ENCODE measurements around the gene ELL.
"Not testable (repeated sequence)": the region's sequence is repeated elsewhere in the genome, so short reads cannot be mapped to it uniquely, and the experiment has no call there.

ELL gene

GRCh38 chr19:18531485-18531884, 9.6 kb upstream of the ELL start:
- H3K9me3 ChIP-seq (ENCODE audit: control insufficient read depth, insufficient read depth, low read depth, low read length), result no peaks in the 10 kb centered on the region
- H3K9ac ChIP-seq (ENCODE audit: low read length), result no peak overlapping the region
- no peaks in the 10 kb centered on the region for H3K4me1 ChIP-seq (ENCODE audit: control insufficient read depth, insufficient read depth, low read length)
- H3K27me3 ChIP-seq (ENCODE audit: control insufficient read depth, insufficient read depth, low read length), result no peaks in the 10 kb centered on the region
- peaks cover 38% of the 10 kb centered on the region for H3K36me3 ChIP-seq (ENCODE audit: control insufficient read depth, insufficient read depth, low read length)
- H3K4me3 ChIP-seq (ENCODE audit: low read depth, low read length), result no peak overlapping the region
- no peak overlapping the region for H3K27ac ChIP-seq (ENCODE audit: low read depth, low read length)

- H3K36me3 ChIP-seq (ENCODE audit: control insufficient read depth, insufficient read depth, low read length), result peaks cover 24% of the 10 kb centered on the region
- no peak overlapping the region for H3K4me3 ChIP-seq (ENCODE audit: low read depth, low read length)
- H3K27me3 ChIP-seq (ENCODE audit: control insufficient read depth, insufficient read depth, low read length), result no peaks in the 10 kb centered on the region
- H3K9ac ChIP-seq (ENCODE audit: low read length), result no peak overlapping the region
- no peaks in the 10 kb centered on the region for H3K4me1 ChIP-seq (ENCODE audit: control insufficient read depth, insufficient read depth, low read length)
- H3K27ac ChIP-seq (ENCODE audit: low read depth, low read length), result no peak overlapping the region
- H3K9me3 ChIP-seq (ENCODE audit: control insufficient read depth, insufficient read depth, low read depth, low read length), result no peaks in the 10 kb centered on the region
Measured at GRCh38 chr19:18529782-18530181, 7.9 kb upstream of the ELL start.

- Histone ChIP-seq H3K9me3 (ENCODE audit: control insufficient read depth, insufficient read depth, low read depth, low read length) (no peaks in the 10 kb centered on the region), H3K36me3 (ENCODE audit: control insufficient read depth, insufficient read depth, low read length) (peaks cover 2% of the 10 kb centered on the region), H3K27ac (ENCODE audit: low read depth, low read length) (no peak overlapping the region), H3K27me3 (ENCODE audit: control insufficient read depth, insufficient read depth, low read length) (no peaks in the 10 kb centered on the region), H3K4me3 (ENCODE audit: low read depth, low read length) (no peak overlapping the region), H3K9ac (ENCODE audit: low read length) (no peak overlapping the region), H3K4me1 (ENCODE audit: control insufficient read depth, insufficient read depth, low read length) (no peaks in the 10 kb centered on the region)
Measured at GRCh38 chr19:18526316-18526715, 4.4 kb upstream of the ELL start.

- Histone ChIP-seq H3K4me3 (ENCODE audit: low read depth, low read length) (no peak overlapping the region), H3K4me1 (ENCODE audit: control insufficient read depth, insufficient read depth, low read length) (peaks cover 5% of the 10 kb centered on the region), H3K27ac (ENCODE audit: low read depth, low read length) (no peak overlapping the region), H3K9ac (ENCODE audit: low read length) (no peak overlapping the region), H3K9me3 (ENCODE audit: control insufficient read depth, insufficient read depth, low read depth, low read length) (no peaks in the 10 kb centered on the region), H3K27me3 (ENCODE audit: control insufficient read depth, insufficient read depth, low read length) (no peaks in the 10 kb centered on the region), H3K36me3 (ENCODE audit: control insufficient read depth, insufficient read depth, low read length) (no peaks in the 10 kb centered on the region)
Measured at GRCh38 chr19:18523841-18524240, 2.0 kb upstream of the ELL start.

- not testable (repeated sequence) for H3K27ac ChIP-seq (ENCODE audit: low read depth, low read length); H3K9me3 ChIP-seq (ENCODE audit: control insufficient read depth, insufficient read depth, low read depth, low read length); H3K36me3 ChIP-seq (ENCODE audit: control insufficient read depth, insufficient read depth, low read length); H3K4me1 ChIP-seq (ENCODE audit: control insufficient read depth, insufficient read depth, low read length); H3K4me3 ChIP-seq (ENCODE audit: low read depth, low read length); H3K27me3 ChIP-seq (ENCODE audit: control insufficient read depth, insufficient read depth, low read length)
- H3K9ac ChIP-seq (ENCODE audit: low read length), result peak overlapping the region; percentile 54
Measured at GRCh38 chr19:18522862-18523440, 1.1 kb upstream of the ELL start.

- H3K4me1 ChIP-seq (ENCODE audit: control insufficient read depth, insufficient read depth, low read length), result peaks cover 5% of the 10 kb centered on the region
- no peak overlapping the region for H3K27ac ChIP-seq (ENCODE audit: low read depth, low read length)
- H3K27me3 ChIP-seq (ENCODE audit: control insufficient read depth, insufficient read depth, low read length), result no peaks in the 10 kb centered on the region
- H3K4me3 ChIP-seq (ENCODE audit: low read depth, low read length), result peak overlapping the region; percentile 91
- no peaks in the 10 kb centered on the region for H3K36me3 ChIP-seq (ENCODE audit: control insufficient read depth, insufficient read depth, low read length)
- H3K9me3 ChIP-seq (ENCODE audit: control insufficient read depth, insufficient read depth, low read depth, low read length), result no peaks in the 10 kb centered on the region
- H3K9ac ChIP-seq (ENCODE audit: low read length), result peak overlapping the region; percentile 54
Measured at GRCh38 chr19:18522124-18522861, 423 bp upstream of the ELL start.

- Histone ChIP-seq H3K4me1 (ENCODE audit: control insufficient read depth, insufficient read depth, low read length) (peaks cover 5% of the 10 kb centered on the region), H3K27ac (ENCODE audit: low read depth, low read length) (peak overlapping the region; percentile 40; the same call in 1 of the 2 replicates), H3K36me3 (ENCODE audit: control insufficient read depth, insufficient read depth, low read length) (no peaks in the 10 kb centered on the region), H3K9ac (ENCODE audit: low read length) (peak overlapping the region; percentile 81), H3K27me3 (ENCODE audit: control insufficient read depth, insufficient read depth, low read length) (no peaks in the 10 kb centered on the region), H3K4me3 (ENCODE audit: low read depth, low read length) (peak overlapping the region; percentile 91), H3K9me3 (ENCODE audit: control insufficient read depth, insufficient read depth, low read depth, low read length) (no peaks in the 10 kb centered on the region)
Measured at GRCh38 chr19:18520848-18521691, 800 bp downstream of the ELL start.

- Histone ChIP-seq H3K36me3 (ENCODE audit: control insufficient read depth, insufficient read depth, low read length) (no peaks in the 10 kb centered on the region), H3K27ac (ENCODE audit: low read depth, low read length) (no peak overlapping the region), H3K9ac (ENCODE audit: low read length) (peak overlapping the region; percentile 81), H3K27me3 (ENCODE audit: control insufficient read depth, insufficient read depth, low read length) (no peaks in the 10 kb centered on the region), H3K9me3 (ENCODE audit: control insufficient read depth, insufficient read depth, low read depth, low read length) (no peaks in the 10 kb centered on the region), H3K4me1 (ENCODE audit: control insufficient read depth, insufficient read depth, low read length) (peaks cover 11% of the 10 kb centered on the region), H3K4me3 (ENCODE audit: low read depth, low read length) (peak overlapping the region; percentile 91)
Measured at GRCh38 chr19:18519962-18520847, 1.7 kb downstream of the ELL start.

- Histone ChIP-seq H3K9ac (ENCODE audit: low read length) (no peak overlapping the region), H3K27me3 (ENCODE audit: control insufficient read depth, insufficient read depth, low read length) (no peaks in the 10 kb centered on the region), H3K4me3 (ENCODE audit: low read depth, low read length) (no peak overlapping the region), H3K27ac (ENCODE audit: low read depth, low read length) (no peak overlapping the region), H3K9me3 (ENCODE audit: control insufficient read depth, insufficient read depth, low read depth, low read length) (no peaks in the 10 kb centered on the region), H3K4me1 (ENCODE audit: control insufficient read depth, insufficient read depth, low read length) (peaks cover 18% of the 10 kb centered on the region), H3K36me3 (ENCODE audit: control insufficient read depth, insufficient read depth, low read length) (no peaks in the 10 kb centered on the region)
Measured at GRCh38 chr19:18518639-18519038, 3.2 kb downstream of the ELL start.

GRCh38 chr19:18517606-18518005, 4.3 kb downstream of the ELL start:
- H3K4me3 ChIP-seq (ENCODE audit: low read depth, low read length), result no peak overlapping the region
- no peaks in the 10 kb centered on the region for H3K9me3 ChIP-seq (ENCODE audit: control insufficient read depth, insufficient read depth, low read depth, low read length)
- H3K36me3 ChIP-seq (ENCODE audit: control insufficient read depth, insufficient read depth, low read length), result no peaks in the 10 kb centered on the region
- H3K9ac ChIP-seq (ENCODE audit: low read length), result no peak overlapping the region
- no peaks in the 10 kb centered on the region for H3K27me3 ChIP-seq (ENCODE audit: control insufficient read depth, insufficient read depth, low read length)
- no peak overlapping the region for H3K27ac ChIP-seq (ENCODE audit: low read depth, low read length)
- peaks cover 22% of the 10 kb centered on the region for H3K4me1 ChIP-seq (ENCODE audit: control insufficient read depth, insufficient read depth, low read length)
